Measurements from ENCODE around the gene TMIGD1. TPM values are rescaled to one million over a fixed set of nuclear protein-coding genes. Genes with fewer than 3 reads are reported as not detected.
"Not testable (repeated sequence)": the region's sequence is repeated elsewhere in the genome, so short reads cannot be mapped to it uniquely, and the experiment has no call there.

TMIGD1 gene
- total RNA-seq, 1 donor from 2014 or later: not detected

DNA sequence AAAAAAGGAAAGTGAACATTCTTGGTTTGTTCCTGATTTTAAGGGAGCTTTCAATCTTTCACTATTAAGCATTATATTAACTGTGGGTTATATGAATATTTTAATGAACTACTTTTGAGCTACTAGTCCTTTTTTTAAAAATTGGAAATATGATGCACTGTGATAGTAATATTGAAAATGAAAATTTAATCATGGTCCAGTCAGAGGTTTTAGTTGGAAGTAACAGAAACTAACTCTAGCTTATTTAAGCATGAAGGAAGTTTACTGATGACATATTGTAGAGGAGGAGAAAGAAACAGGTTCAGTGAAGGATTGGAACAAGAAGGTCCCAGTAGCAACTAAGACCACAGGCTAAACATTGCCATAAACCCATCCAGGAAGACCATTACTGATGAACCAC is 20.8 kb upstream of the TMIGD1 start:
- Histone ChIP-seq H3K4me1 (no peaks in the 10 kb centered on the region), H3K36me3 (no peaks in the 10 kb centered on the region), H3K4me3 (no peak overlapping the region), H3K27ac (replicated peaks) (no peak overlapping the region), H3K9me3 (replicated peaks) (peaks cover 3% of the 10 kb centered on the region), H3K27me3 (ENCODE audit: low read depth) (no peaks in the 10 kb centered on the region)
- intact Hi-C loops (cut with micrococcal nuclease): no loop called here
- TF ChIP-seq, protein P1, sequence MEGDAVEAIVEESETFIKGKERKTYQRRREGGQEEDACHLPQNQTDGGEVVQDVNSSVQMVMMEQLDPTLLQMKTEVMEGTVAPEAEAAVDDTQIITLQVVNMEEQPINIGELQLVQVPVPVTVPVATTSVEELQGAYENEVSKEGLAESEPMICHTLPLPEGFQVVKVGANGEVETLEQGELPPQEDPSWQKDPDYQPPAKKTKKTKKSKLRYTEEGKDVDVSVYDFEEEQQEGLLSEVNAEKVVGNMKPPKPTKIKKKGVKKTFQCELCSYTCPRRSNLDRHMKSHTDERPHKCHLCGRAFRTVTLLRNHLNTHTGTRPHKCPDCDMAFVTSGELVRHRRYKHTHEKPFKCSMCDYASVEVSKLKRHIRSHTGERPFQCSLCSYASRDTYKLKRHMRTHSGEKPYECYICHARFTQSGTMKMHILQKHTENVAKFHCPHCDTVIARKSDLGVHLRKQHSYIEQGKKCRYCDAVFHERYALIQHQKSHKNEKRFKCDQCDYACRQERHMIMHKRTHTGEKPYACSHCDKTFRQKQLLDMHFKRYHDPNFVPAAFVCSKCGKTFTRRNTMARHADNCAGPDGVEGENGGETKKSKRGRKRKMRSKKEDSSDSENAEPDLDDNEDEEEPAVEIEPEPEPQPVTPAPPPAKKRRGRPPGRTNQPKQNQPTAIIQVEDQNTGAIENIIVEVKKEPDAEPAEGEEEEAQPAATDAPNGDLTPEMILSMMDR (IDR thresholded peaks at IDR 0.05; ENCODE audit: borderline replicate concordance): no peak
- DNase-seq: no peak

DNA sequence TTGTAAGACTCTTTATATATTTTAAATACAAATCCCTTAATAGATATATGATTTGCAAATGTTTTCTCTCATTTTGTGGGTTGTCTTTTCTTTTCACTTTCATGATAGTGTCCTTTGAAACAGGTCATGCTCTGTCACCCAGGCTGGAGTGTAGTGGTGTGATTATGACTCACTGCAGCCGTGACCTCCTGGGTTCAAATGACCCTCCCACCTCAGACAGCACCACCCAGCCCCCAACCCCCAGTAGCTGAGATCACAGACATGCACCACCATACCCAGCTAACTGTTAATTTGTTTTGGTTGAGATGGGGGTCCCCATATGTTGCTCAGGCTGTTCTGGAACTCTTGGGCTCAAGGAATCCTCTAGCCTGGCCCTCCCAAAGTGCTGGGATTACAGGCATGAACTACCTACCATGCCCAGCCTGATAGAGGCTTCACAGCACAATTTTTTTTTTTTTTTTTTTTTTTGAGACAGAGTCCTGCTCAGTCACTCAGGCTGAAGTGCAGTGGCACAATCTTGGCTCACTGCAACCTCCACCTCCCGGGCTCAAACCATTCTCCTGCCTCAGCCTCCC is 18.5 kb upstream of the TMIGD1 start:
- intact Hi-C loops (cut with micrococcal nuclease): no loop called here
- Histone ChIP-seq H3K36me3 (no peaks in the 10 kb centered on the region), H3K4me1 (no peaks in the 10 kb centered on the region), H3K27ac (replicated peaks) (no peak overlapping the region), H3K27me3 (ENCODE audit: low read depth) (no peaks in the 10 kb centered on the region), H3K9me3 (replicated peaks) (peaks cover 3% of the 10 kb centered on the region), H3K4me3 (no peak overlapping the region)
- TF ChIP-seq, protein P1 (IDR thresholded peaks at IDR 0.05; ENCODE audit: borderline replicate concordance): no peak
- no peak for DNase-seq

DNA sequence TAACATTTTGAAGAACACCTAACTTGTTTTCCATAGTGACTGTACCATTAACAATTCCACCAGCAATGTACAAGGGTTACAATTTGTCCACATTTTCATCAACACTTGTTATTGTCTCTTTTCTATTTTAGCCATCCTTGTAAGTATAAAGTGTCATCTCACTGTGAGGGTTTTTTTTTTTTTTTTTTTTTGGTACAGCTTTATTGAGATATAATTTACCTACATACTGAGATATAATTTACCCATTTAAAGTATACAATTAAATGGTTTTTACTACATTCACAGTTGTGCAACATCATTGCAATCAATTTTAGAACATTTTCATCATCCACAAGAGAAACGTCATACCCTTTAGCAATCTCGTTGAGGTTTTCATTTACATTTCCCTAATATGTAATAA is 17.9 kb upstream of the TMIGD1 start:
- Histone ChIP-seq H3K27me3 (ENCODE audit: low read depth) (no peaks in the 10 kb centered on the region), H3K9me3 (replicated peaks) (peaks cover 3% of the 10 kb centered on the region), H3K4me3 (no peak overlapping the region), H3K27ac (replicated peaks) (no peak overlapping the region), H3K4me1 (no peaks in the 10 kb centered on the region), H3K36me3 (no peaks in the 10 kb centered on the region)
- intact Hi-C loops (cut with micrococcal nuclease): no loop called here
- TF ChIP-seq, protein P1 (IDR thresholded peaks at IDR 0.05; ENCODE audit: borderline replicate concordance): no peak
- no peak for DNase-seq

DNA sequence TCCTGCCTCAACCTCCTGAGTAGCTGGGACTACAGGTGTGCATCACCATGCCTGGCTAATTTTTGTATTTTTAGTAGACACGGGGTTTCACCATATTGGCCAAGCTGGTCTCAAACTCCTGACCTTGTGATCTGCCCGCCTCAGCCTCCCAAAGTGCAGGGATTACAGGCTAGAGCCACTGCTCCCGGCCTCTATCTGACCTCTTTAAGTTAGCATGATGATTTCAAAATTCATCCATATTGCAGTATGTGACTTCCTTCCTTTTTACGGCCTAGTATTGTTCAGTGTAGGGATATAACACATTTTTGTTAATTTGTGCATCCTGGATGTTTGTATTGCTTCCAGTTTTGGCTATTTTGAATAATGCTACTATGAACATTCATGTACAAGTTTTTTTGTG is 17.4 kb upstream of the TMIGD1 start:
- H3K27me3 ChIP-seq (ENCODE audit: low read depth); H3K36me3 ChIP-seq; H3K4me3 ChIP-seq; H3K9me3 ChIP-seq (replicated peaks); H3K27ac ChIP-seq (replicated peaks); intact Hi-C loops (cut with micrococcal nuclease); H3K4me1 ChIP-seq; DNase-seq: not testable (repeated sequence)

DNA sequence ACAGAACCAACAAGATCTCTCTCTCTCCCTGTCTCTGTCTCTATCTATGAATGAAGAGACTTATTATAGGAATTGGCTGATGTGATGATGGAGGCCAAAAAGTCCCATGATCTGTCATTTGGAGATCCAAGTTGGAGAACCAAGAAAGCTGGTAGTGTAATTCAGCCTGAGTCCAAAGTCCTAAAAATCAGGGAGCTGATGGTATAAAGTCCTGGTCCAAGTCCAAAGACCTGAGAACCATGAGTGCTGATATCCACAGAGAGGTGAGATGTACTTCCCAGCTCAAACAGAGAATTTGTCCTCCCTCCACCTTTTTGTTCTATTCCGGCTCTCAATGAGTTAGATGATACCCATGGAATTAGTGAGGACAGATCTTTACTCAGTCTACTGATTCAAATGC is 15.4 kb upstream of the TMIGD1 start:
- no peak for DNase-seq
- H3K27me3 ChIP-seq (ENCODE audit: low read depth): no peaks in the 10 kb centered on the region
- peaks cover 3% of the 10 kb centered on the region for H3K9me3 ChIP-seq (replicated peaks)
- no peaks in the 10 kb centered on the region for H3K36me3 ChIP-seq
- H3K27ac ChIP-seq (replicated peaks): no peak overlapping the region
- TF ChIP-seq, protein P1 (IDR thresholded peaks at IDR 0.05; ENCODE audit: borderline replicate concordance): no peak
- no peak overlapping the region for H3K4me3 ChIP-seq
- intact Hi-C loops (cut with micrococcal nuclease): no loop called here
- H3K4me1 ChIP-seq: peaks cover 18% of the 10 kb centered on the region

DNA sequence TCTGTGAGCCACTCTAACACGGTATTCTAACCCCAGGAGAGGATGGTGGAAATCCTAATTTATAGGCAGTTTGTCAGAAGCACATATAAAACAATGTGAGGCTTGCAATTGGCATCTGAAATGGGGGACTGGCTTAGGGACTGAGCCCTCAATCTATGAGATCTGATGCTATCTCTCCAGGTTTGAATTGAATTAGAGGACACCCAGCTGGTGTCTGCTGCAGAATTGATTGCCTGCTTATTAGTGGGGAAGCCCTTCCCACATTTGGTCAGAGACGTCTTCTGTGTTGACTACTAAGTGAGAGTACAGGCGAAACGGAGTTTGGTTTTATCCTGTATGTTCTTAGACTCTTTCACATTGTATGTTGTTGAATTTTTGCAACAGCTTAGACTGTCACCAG is 13.6 kb upstream of the TMIGD1 start:
- no peak overlapping the region for H3K27ac ChIP-seq (replicated peaks)
- no peak for DNase-seq
- H3K36me3 ChIP-seq: no peaks in the 10 kb centered on the region
- no peaks in the 10 kb centered on the region for H3K27me3 ChIP-seq (ENCODE audit: low read depth)
- no peak overlapping the region for H3K4me3 ChIP-seq
- H3K9me3 ChIP-seq (replicated peaks): no peaks in the 10 kb centered on the region
- TF ChIP-seq, protein P1 (IDR thresholded peaks at IDR 0.05; ENCODE audit: borderline replicate concordance): no peak
- H3K4me1 ChIP-seq: peaks cover 25% of the 10 kb centered on the region
- intact Hi-C loops (cut with micrococcal nuclease): no loop called here
